H1 (cell line): ENCODE results near the gene PDE6B. TPM values are rescaled to one million over a fixed set of nuclear protein-coding genes. Genes with fewer than 3 reads are reported as not detected.

ENCODE experiments used
- CBX5 ChIP-seq: fragments of 300-800, 300-1000 bp; sonication (generic); IDR thresholded peaks from 2 replicates; pipeline ENCODE4 v1.7.1; 2016; ENCODE audit warnings: antibody characterized with exemption, low read length, low read depth
- CTCF ChIP-seq, 3 experiments: IDR thresholded peaks; 1 replicate in 2 of 3; 2 replicates in 1 of 3; pipeline versions ENCODE4 v1.5.1 to v1.6.1; 2011; ENCODE audit warnings: low read length in 3 of 3, mild to moderate bottlenecking in 3 of 3, inconsistent platforms in 2 of 3, low read depth in 1 of 3, moderate library complexity in 1 of 3; ENCODE audit not compliant: insufficient read depth in 1 of 3; ENCODE audit errors: control extremely low read depth in 1 of 3
- TCF12 ChIP-seq: IDR thresholded peaks from 2 replicates; pipeline ENCODE4 v1.6.1; 2011; ENCODE audit warnings: low read depth, mild to moderate bottlenecking, low read length
- polyA plus RNA-seq, 7 experiments: library from polyadenylated mRNA; depleted of rRNA in 3 of 7; stranded (reverse) in 5 of 7; unstranded in 2 of 7; fragments of >200 nt in 5 of 7; fragments of 200-250 nt in 2 of 7; gene quantifications; 1 replicate in 5 of 7; 2 replicates in 1 of 7; 4 replicates in 1 of 7; pipeline versions ENCODE4 v1.2.1 to v1.2.3, GENCODE V29; 2011 to 2013; ENCODE audit warnings: missing spikeins in 2 of 7, mixed read lengths in 2 of 7
- total RNA-seq: library from RNA; stranded (reverse); fragmentation: NEBNext Ultra II Directional; extraction: Animal tissue kit (Norgen Biotek cat#: 25700); gene quantifications from 2 replicates; pipeline ENCODE4 v1.2.1, GENCODE V29; 2021

Gene PDE6B
- total and polyA plus RNA-seq, 2 of the 8 experiments (the other 6 are each of a cell fraction or from before 2014, with no cell fraction given) = 4.1 to 8.4 TPM

GRCh38 chr4:678331-679103 lies 53.1 kb downstream of the PDE6B start (continued):
- TF ChIP-seq CTCF (IDR thresholded peaks at IDR 0.05; ENCODE audit: control extremely low read depth in 1 of 3, insufficient read depth in 1 of 3, low read depth in 1 of 3, low read length in 3 of 3) = no peak
- TF ChIP-seq TCF12 = no peak
- no peak for TF ChIP-seq CBX5
